GM21360 (cell line): Measurements from ENCODE around the gene COTL1.
A peak's percentile ranks its signal among the peaks of the same experiment; 100 is the strongest.
"Not testable (repeated sequence)": the region's sequence is repeated elsewhere in the genome, so short reads cannot be mapped to it uniquely, and the experiment has no call there.

Experiments used
- ATAC-seq: cut with Tn5 transposase; IDR thresholded peaks from one replicate; pipeline ENCODE4 v1.9.1; 2021; ENCODE audit warnings: mild to moderate bottlenecking, moderate library complexity; ENCODE audit not compliant: unreplicated experiment

COTL1 gene

GRCh38 chr16:84643674-84644073, 25.8 kb upstream of the COTL1 start:
- ATAC-seq = no peak

GRCh38 chr16:84643180-84643583, 25.3 kb upstream of the COTL1 start:
- no peak for ATAC-seq

GRCh38 chr16:84641643-84642358, 23.9 kb upstream of the COTL1 start:
- ATAC-seq = no peak

- no peak for ATAC-seq
These were observed 22.3 kb upstream of the COTL1 start for GRCh38 chr16:84640145-84640544.

- ATAC-seq = no peak
These were observed 20.4 kb upstream of the COTL1 start for GRCh38 chr16:84638231-84638806.

- no peak for ATAC-seq
These were observed 19.8 kb upstream of the COTL1 start for GRCh38 chr16:84637709-84638108.

GRCh38 chr16:84635702-84636101, 17.8 kb upstream of the COTL1 start:
- ATAC-seq = no peak

- no peak for ATAC-seq
These were observed 15.7 kb upstream of the COTL1 start for GRCh38 chr16:84633622-84634021.

GRCh38 chr16:84632862-84633261, 15.0 kb upstream of the COTL1 start:
- not testable (repeated sequence) for ATAC-seq

GRCh38 chr16:84631886-84632285, 14.0 kb upstream of the COTL1 start:
- no peak for ATAC-seq

- ATAC-seq = no peak
These were observed 13.2 kb upstream of the COTL1 start for GRCh38 chr16:84631153-84631466.

- no peak for ATAC-seq
These were observed 12.7 kb upstream of the COTL1 start for GRCh38 chr16:84630446-84631152.

GRCh38 chr16:84630009-84630408, 12.1 kb upstream of the COTL1 start:
- ATAC-seq = no peak

- ATAC-seq = no peak
These were observed 11.7 kb upstream of the COTL1 start for GRCh38 chr16:84629580-84629979.

GRCh38 chr16:84628226-84628731, 10.4 kb upstream of the COTL1 start:
- no peak for ATAC-seq

GRCh38 chr16:84625556-84625955, 7.7 kb upstream of the COTL1 start:
- ATAC-seq = no peak

- not testable (repeated sequence) for ATAC-seq
These were observed 3.0 kb upstream of the COTL1 start for GRCh38 chr16:84620913-84621312.

GRCh38 chr16:84618581-84619460, 943 bp upstream of the COTL1 start:
- no peak for ATAC-seq

- ATAC-seq = peak; percentile 19
These were observed 662 bp downstream of the COTL1 start for GRCh38 chr16:84617041-84617790.

GRCh38 chr16:84616515-84616914, 1.4 kb downstream of the COTL1 start:
- no peak for ATAC-seq
